Neural progenitor cell (in vitro differentiated cells): ENCODE data around the gene CAPN8. TPM values are rescaled to one million over a fixed set of nuclear protein-coding genes. Genes with fewer than 3 reads are reported as not detected.

Experiments
- DNase-seq: peaks from one replicate; pipeline ENCODE4 v3.0.0-alpha.2; 2016; ENCODE audit warnings: low spot score
- H2AFZ ChIP-seq: fragments of 200-600 bp; sonication (generic); replicated peaks from 2 replicates; pipeline ENCODE4 v1.6.1; 2016; ENCODE audit warnings: antibody characterized with exemption
- H3F3A ChIP-seq: fragments of 200-600 bp; sonication (generic); 2 replicates; pipeline ENCODE4 v1.6.1; 2016; ENCODE audit warnings: antibody characterized with exemption, low read depth
- H3K27ac ChIP-seq: fragments of 200-600 bp; sonication (generic); 2 replicates; pipeline ENCODE4 v1.5.1; 2016; ENCODE audit warnings: mild to moderate bottlenecking
- H3K27me3 ChIP-seq: fragments of 200-600 bp; sonication (generic); 2 replicates; pipeline ENCODE4 v1.6.1; 2016; ENCODE audit warnings: mild to moderate bottlenecking, moderate library complexity
- H3K36me3 ChIP-seq: fragments of 200-600 bp; sonication (generic); 2 replicates; pipeline ENCODE4 v1.5.1; 2016
- H3K4me1 ChIP-seq: fragments of 200-600 bp; sonication (generic); 2 replicates; pipeline ENCODE4 v1.6.1; 2016; ENCODE audit warnings: mixed run types
- H3K4me2 ChIP-seq: fragments of 200-600 bp; sonication (generic); 2 replicates; pipeline ENCODE4 v1.6.1; 2016
- H3K4me3 ChIP-seq: fragments of 200-600 bp; sonication (generic); 2 replicates; pipeline ENCODE4 v1.5.1; 2016
- H3K79me2 ChIP-seq: fragments of 200-600 bp; sonication (generic); 2 replicates; pipeline ENCODE4 v1.6.1; 2016; ENCODE audit warnings: low read depth
- H3K9ac ChIP-seq: fragments of 200-600 bp; sonication (generic); 2 replicates; pipeline ENCODE4 v1.6.1; 2016
- H3K9me3 ChIP-seq: fragments of 200-600 bp; sonication (generic); 2 replicates; pipeline ENCODE4 v1.5.1; 2016; ENCODE audit warnings: low read depth
- H4K20me1 ChIP-seq: fragments of 200-600 bp; sonication (generic); 2 replicates; pipeline ENCODE4 v1.6.1; 2016; ENCODE audit warnings: low read depth
- H3K27ac Mint-ChIP-seq: 3 replicates; pipeline ENCODE4 v1.8.0; 2021; ENCODE audit warnings: mixed read lengths
- H3K27me3 Mint-ChIP-seq: 2 replicates; pipeline ENCODE4 v1.8.0; 2022; ENCODE audit warnings: low read depth, mild to moderate bottlenecking, inconsistent platforms, moderate library complexity, mixed read lengths; ENCODE audit not compliant: insufficient read depth
- H3K36me3 Mint-ChIP-seq: 3 replicates; pipeline ENCODE4 v1.8.0; 2021; ENCODE audit warnings: mixed read lengths
- H3K4me1 Mint-ChIP-seq: 3 replicates; pipeline ENCODE4 v1.8.0; 2021; ENCODE audit warnings: mixed read lengths
- H3K4me3 Mint-ChIP-seq: 3 replicates; pipeline ENCODE4 v1.8.0; 2021; ENCODE audit warnings: mild to moderate bottlenecking, moderate library complexity, mixed read lengths
- H3K9me3 Mint-ChIP-seq: 3 replicates; pipeline ENCODE4 v1.8.0; 2020; ENCODE audit warnings: mixed read lengths
- EZH2 ChIP-seq: fragments of 200-600 bp; sonication (generic); IDR thresholded peaks from 2 replicates; pipeline ENCODE4 v1.6.1; 2017; ENCODE audit warnings: antibody characterized with exemption, mild to moderate bottlenecking, moderate library complexity
- EZH2phosphoT487 ChIP-seq: fragments of 200-600 bp; sonication (generic); IDR thresholded peaks from 2 replicates; pipeline ENCODE4 v1.6.1; 2017; ENCODE audit warnings: antibody characterized with exemption
- small RNA-seq: library from RNA; depleted of rRNA; stranded (forward); fragments of <200 nt; gene quantifications from one replicate; pipeline ENCODE3, GENCODE V24; 2015
- total RNA-seq: library from RNA; depleted of rRNA; stranded (reverse); fragments of >200 nt; gene quantifications from 2 replicates; pipeline ENCODE4 v1.2.3, GENCODE V29; 2015; ENCODE audit warnings: low replicate concordance
- TF ChIP-seq, protein P1 (sequence below): fragments of 200-600 bp; sonication (generic); IDR thresholded peaks from 2 replicates; pipeline ENCODE4 v1.5.1; 2017; ENCODE audit warnings: antibody characterized with exemption, mild to moderate bottlenecking

Gene CAPN8
- total RNA-seq, 1 donor from 2014 or later: not detected

- Histone ChIP-seq H3K36me3 (no peaks in the 10 kb centered on the region), H3K4me2 (peak overlapping the region; percentile 6), H3K9ac (no peak overlapping the region), H3K4me1 (peaks cover 17% of the 10 kb centered on the region), H4K20me1 (no peaks in the 10 kb centered on the region), H2AFZ (no peak overlapping the region), H3K4me3 (no peak overlapping the region), H3K79me2 (no peaks in the 10 kb centered on the region), H3K9me3 (no peaks in the 10 kb centered on the region), H3F3A (peaks cover 6% of the 10 kb centered on the region), H3K27me3 (no peaks in the 10 kb centered on the region), H3K27ac (no peak overlapping the region)
- peaks cover 8% of the 10 kb centered on the region for H3K27me3 Mint-ChIP-seq
- no peaks in the 10 kb centered on the region for H3K36me3 Mint-ChIP-seq
- H3K9me3 Mint-ChIP-seq: peaks cover 5% of the 10 kb centered on the region
- no peak overlapping the region for H3K27ac Mint-ChIP-seq
- H3K4me3 Mint-ChIP-seq: no peak overlapping the region
- peaks cover 17% of the 10 kb centered on the region for H3K4me1 Mint-ChIP-seq
- DNase-seq: peak; percentile 48
- TF ChIP-seq EZH2phosphoT487: no peak
- TF ChIP-seq EZH2: no peak
- TF ChIP-seq, protein P1, sequence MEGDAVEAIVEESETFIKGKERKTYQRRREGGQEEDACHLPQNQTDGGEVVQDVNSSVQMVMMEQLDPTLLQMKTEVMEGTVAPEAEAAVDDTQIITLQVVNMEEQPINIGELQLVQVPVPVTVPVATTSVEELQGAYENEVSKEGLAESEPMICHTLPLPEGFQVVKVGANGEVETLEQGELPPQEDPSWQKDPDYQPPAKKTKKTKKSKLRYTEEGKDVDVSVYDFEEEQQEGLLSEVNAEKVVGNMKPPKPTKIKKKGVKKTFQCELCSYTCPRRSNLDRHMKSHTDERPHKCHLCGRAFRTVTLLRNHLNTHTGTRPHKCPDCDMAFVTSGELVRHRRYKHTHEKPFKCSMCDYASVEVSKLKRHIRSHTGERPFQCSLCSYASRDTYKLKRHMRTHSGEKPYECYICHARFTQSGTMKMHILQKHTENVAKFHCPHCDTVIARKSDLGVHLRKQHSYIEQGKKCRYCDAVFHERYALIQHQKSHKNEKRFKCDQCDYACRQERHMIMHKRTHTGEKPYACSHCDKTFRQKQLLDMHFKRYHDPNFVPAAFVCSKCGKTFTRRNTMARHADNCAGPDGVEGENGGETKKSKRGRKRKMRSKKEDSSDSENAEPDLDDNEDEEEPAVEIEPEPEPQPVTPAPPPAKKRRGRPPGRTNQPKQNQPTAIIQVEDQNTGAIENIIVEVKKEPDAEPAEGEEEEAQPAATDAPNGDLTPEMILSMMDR: no peak
Measured at GRCh38 chr1:223496883-223497282, 168.6 kb downstream of the CAPN8 start.

DNA sequence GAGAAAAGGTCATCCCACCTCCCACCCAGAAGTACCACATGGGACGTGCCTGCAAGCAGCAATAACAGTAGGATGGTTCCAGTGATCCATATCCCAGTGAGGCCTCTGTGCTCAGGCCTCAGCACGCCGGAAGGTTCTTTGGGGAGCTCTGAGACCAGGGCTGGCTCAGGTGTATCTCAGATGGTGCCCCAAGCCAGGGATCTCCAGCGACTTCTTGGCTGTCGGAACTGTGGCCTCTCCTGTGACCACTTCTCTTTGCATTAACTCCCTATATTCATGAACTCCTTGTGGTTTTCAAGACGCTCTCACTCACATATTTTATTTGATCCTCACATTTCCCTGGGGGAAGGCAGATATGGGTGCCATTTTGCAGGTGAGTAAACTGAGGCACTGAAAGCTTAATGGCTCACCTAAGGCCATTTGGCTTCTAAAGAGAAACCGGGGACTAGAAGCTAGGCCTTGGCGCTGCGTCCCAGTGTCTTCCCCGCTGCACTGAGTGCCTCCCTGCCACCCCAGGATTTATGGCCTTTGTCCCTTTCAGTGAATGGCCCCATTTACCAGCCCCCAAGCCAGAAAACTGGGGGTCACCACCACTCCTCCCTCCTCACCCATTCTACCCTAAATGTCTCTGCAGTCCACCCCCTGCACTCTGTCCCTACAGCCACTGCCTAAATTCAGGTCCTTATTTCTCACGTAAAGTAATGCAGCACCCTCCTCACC is 170.4 kb downstream of the CAPN8 start:
- H4K20me1 ChIP-seq: no peaks in the 10 kb centered on the region
- DNase-seq: no peak
- Mint-ChIP-seq H3K27me3 (peaks cover 7% of the 10 kb centered on the region), H3K9me3 (peaks cover 5% of the 10 kb centered on the region), H3K36me3 (no peaks in the 10 kb centered on the region), H3K27ac (peak overlapping the region; percentile 32), H3K4me1 (peaks cover 17% of the 10 kb centered on the region), H3K4me3 (no peak overlapping the region)
- no peak overlapping the region for H3K4me3 ChIP-seq
- peaks cover 6% of the 10 kb centered on the region for H3F3A ChIP-seq
- no peak overlapping the region for H3K9ac ChIP-seq
- H3K36me3 ChIP-seq: no peaks in the 10 kb centered on the region
- no peaks in the 10 kb centered on the region for H3K9me3 ChIP-seq
- H2AFZ ChIP-seq: no peak overlapping the region
- no peak overlapping the region for H3K4me2 ChIP-seq
- H3K27ac ChIP-seq: no peak overlapping the region
- TF ChIP-seq, protein P1: no peak
- TF ChIP-seq EZH2phosphoT487: no peak
- no peak for TF ChIP-seq EZH2
- peaks cover 12% of the 10 kb centered on the region for H3K4me1 ChIP-seq
- H3K79me2 ChIP-seq: no peaks in the 10 kb centered on the region
- no peaks in the 10 kb centered on the region for H3K27me3 ChIP-seq

DNA sequence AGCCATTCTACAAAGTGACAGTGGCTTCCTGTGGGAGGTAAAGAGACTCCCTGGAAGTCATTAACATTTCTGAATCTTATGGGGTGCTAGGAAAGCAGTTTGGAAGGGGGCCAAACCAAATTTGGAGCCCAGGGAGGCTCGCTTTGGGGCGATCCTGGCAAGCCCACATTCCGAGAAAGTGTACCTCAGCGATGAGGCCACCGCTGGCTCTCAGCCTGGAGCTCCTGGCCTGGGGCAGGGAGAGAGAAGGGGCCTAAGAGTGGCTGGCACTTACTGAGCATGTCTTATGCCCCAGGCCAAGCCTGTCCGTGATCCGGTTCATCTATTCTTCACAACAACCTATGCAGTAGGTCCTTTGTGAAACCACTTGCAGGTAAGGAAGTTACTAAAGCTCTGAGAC is 173.5 kb downstream of the CAPN8 start:
- Histone ChIP-seq H4K20me1 (no peaks in the 10 kb centered on the region), H3K27ac (no peak overlapping the region), H2AFZ (no peak overlapping the region), H3K36me3 (no peaks in the 10 kb centered on the region), H3K79me2 (no peaks in the 10 kb centered on the region), H3K4me1 (peaks cover 8% of the 10 kb centered on the region), H3K9ac (no peak overlapping the region), H3F3A (no peaks in the 10 kb centered on the region), H3K9me3 (no peaks in the 10 kb centered on the region), H3K27me3 (no peaks in the 10 kb centered on the region), H3K4me3 (no peak overlapping the region), H3K4me2 (no peak overlapping the region)
- TF ChIP-seq, protein P1: no peak
- no peak for TF ChIP-seq EZH2phosphoT487
- no peak for TF ChIP-seq EZH2
- no peak for DNase-seq
- Mint-ChIP-seq H3K4me1 (peaks cover 14% of the 10 kb centered on the region), H3K4me3 (no peak overlapping the region), H3K27me3 (peaks cover 8% of the 10 kb centered on the region), H3K36me3 (no peaks in the 10 kb centered on the region), H3K27ac (no peak overlapping the region), H3K9me3 (peaks cover 3% of the 10 kb centered on the region)

Small RNA genes within 50 kb of the gene (small RNA-seq; reads per million reads assigned to genes)
- gene RNU6-1248P (not detected), gene SNRPEP10 (not detected)

Other genes starting within 250 kb of the CAPN8 start
- 61.7 and 64.2 TPM in 2 replicates for gene CAPN2, start 46.8 kb upstream of the CAPN8 start, total RNA-seq
- 52.6 and 56.3 TPM in 2 replicates for gene TP53BP2, start 180.2 kb upstream of the CAPN8 start, total RNA-seq